ES-I3 (cell line): Measurements from ENCODE around the gene KLHL12.
A peak's percentile ranks its signal among the peaks of the same experiment; 100 is the strongest.

ENCODE experiments used
- H3K36me3 ChIP-seq: 2 replicates; pipeline ENCODE4 v1.6.1; 2013; ENCODE audit warnings: mild to moderate bottlenecking, low read length, control low read depth, moderate library complexity; ENCODE audit not compliant: insufficient read depth
- H3K4me1 ChIP-seq: 2 replicates; pipeline ENCODE4 v1.6.1; 2013; ENCODE audit warnings: mild to moderate bottlenecking, control low read depth, low read length; ENCODE audit not compliant: insufficient read depth
- H3K9ac ChIP-seq: 2 replicates; pipeline ENCODE4 v1.6.1; 2013; ENCODE audit warnings: low read depth, mild to moderate bottlenecking, low read length, moderate library complexity
- H3K9me3 ChIP-seq: 2 replicates; pipeline ENCODE4 v1.6.1; 2013; ENCODE audit warnings: mild to moderate bottlenecking, low read length, moderate library complexity; ENCODE audit not compliant: control insufficient read depth, insufficient read depth

KLHL12 gene

GRCh38 chr1:202888531-202889360 lies 38.3 kb downstream of the KLHL12 start, which contains the start of gene RABIF:
TSS of gene RABIF (minus strand) at chr1:202889149. CDS start at chr1:202889098, 51 bp downstream.
- H3K36me3 ChIP-seq: peaks cover 8% of the 10 kb centered on the region
- H3K9me3 ChIP-seq: no peaks in the 10 kb centered on the region
- H3K4me1 ChIP-seq: peaks cover 9% of the 10 kb centered on the region; the same call in 1 of the 2 replicates
- H3K9ac ChIP-seq: peak within 1 kb of the TSS; percentile 88

- Histone ChIP-seq H3K4me1 (peaks cover 9% of the 10 kb centered on the region; the same call in 1 of the 2 replicates), H3K9ac (peak overlapping the region; percentile 88), H3K36me3 (peaks cover 8% of the 10 kb centered on the region), H3K9me3 (no peaks in the 10 kb centered on the region)
These were observed 38.9 kb downstream of the KLHL12 start for GRCh38 chr1:202888221-202888530.

GRCh38 chr1:202880961-202881460 lies 46.0 kb downstream of the KLHL12 start:
- H3K36me3 ChIP-seq: peaks cover 5% of the 10 kb centered on the region; the same call in 1 of the 2 replicates
- H3K9ac ChIP-seq: no peak overlapping the region
- H3K9me3 ChIP-seq: no peaks in the 10 kb centered on the region
- H3K4me1 ChIP-seq: peaks cover 9% of the 10 kb centered on the region; the same call in 1 of the 2 replicates

- H3K4me1 ChIP-seq: 0 out of 2 replicates have a peak, but pooled peaks cover under 1% of the 10 kb centered on the region
- H3K36me3 ChIP-seq: peaks cover 5% of the 10 kb centered on the region; the same call in 1 of the 2 replicates
- no peak overlapping the region for H3K9ac ChIP-seq
- H3K9me3 ChIP-seq: no peaks in the 10 kb centered on the region
These were observed 47.0 kb downstream of the KLHL12 start for GRCh38 chr1:202880062-202880461.

- Histone ChIP-seq H3K4me1 (no peaks in the 10 kb centered on the region), H3K9me3 (no peaks in the 10 kb centered on the region), H3K9ac (no peak overlapping the region), H3K36me3 (peaks cover 5% of the 10 kb centered on the region; the same call in 1 of the 2 replicates)
These were observed 47.9 kb downstream of the KLHL12 start for GRCh38 chr1:202879128-202879527.

- no peak overlapping the region for H3K9ac ChIP-seq
- H3K4me1 ChIP-seq: no peaks in the 10 kb centered on the region
- H3K36me3 ChIP-seq: no peaks in the 10 kb centered on the region
- H3K9me3 ChIP-seq: no peaks in the 10 kb centered on the region
These were observed 54.0 kb downstream of the KLHL12 start for GRCh38 chr1:202873026-202873425.

GRCh38 chr1:202871367-202871766 lies 55.7 kb downstream of the KLHL12 start:
- H3K9me3 ChIP-seq: no peaks in the 10 kb centered on the region

GRCh38 chr1:202862679-202863560 lies 64.1 kb downstream of the KLHL12 start:
- no peaks in the 10 kb centered on the region for H3K36me3 ChIP-seq

More at GRCh38 chr1:202871367-202871766, 55.7 kb downstream of the KLHL12 start:
- H3K4me1 ChIP-seq: no peaks in the 10 kb centered on the region
- H3K9ac ChIP-seq: no peak overlapping the region
- no peaks in the 10 kb centered on the region for H3K36me3 ChIP-seq

GRCh38 chr1:202861420-202862132 lies 65.5 kb downstream of the KLHL12 start:
- H3K9me3 ChIP-seq: no peaks in the 10 kb centered on the region
- peak overlapping the region; percentile 94 for H3K9ac ChIP-seq
- H3K36me3 ChIP-seq: peaks cover 10% of the 10 kb centered on the region; the same call in 1 of the 2 replicates
- no peaks in the 10 kb centered on the region for H3K4me1 ChIP-seq

More at GRCh38 chr1:202862679-202863560, 64.1 kb downstream of the KLHL12 start:
- no peaks in the 10 kb centered on the region for H3K4me1 ChIP-seq
- H3K9me3 ChIP-seq: no peaks in the 10 kb centered on the region
- H3K9ac ChIP-seq: 0 out of 2 replicates have a peak overlapping the region, but pooled peaks have one; percentile 94

GRCh38 chr1:202860744-202861419 lies 66.2 kb downstream of the KLHL12 start:
- peaks cover 10% of the 10 kb centered on the region; the same call in 1 of the 2 replicates for H3K36me3 ChIP-seq
- no peaks in the 10 kb centered on the region for H3K9me3 ChIP-seq
- H3K9ac ChIP-seq: peak overlapping the region; percentile 94
- no peaks in the 10 kb centered on the region for H3K4me1 ChIP-seq

- Histone ChIP-seq H3K9me3 (no peaks in the 10 kb centered on the region), H3K36me3 (peaks cover 10% of the 10 kb centered on the region; the same call in 1 of the 2 replicates), H3K4me1 (no peaks in the 10 kb centered on the region), H3K9ac (no peak overlapping the region)
These were observed 68.1 kb downstream of the KLHL12 start for GRCh38 chr1:202858789-202859414.

GRCh38 chr1:202858331-202858730 lies 68.7 kb downstream of the KLHL12 start:
- Histone ChIP-seq H3K9ac (no peak overlapping the region), H3K4me1 (no peaks in the 10 kb centered on the region)

GRCh38 chr1:202857136-202857610 lies 69.9 kb downstream of the KLHL12 start:
- H3K4me1 ChIP-seq: no peaks in the 10 kb centered on the region
- no peaks in the 10 kb centered on the region for H3K9me3 ChIP-seq
- H3K36me3 ChIP-seq: peaks cover 10% of the 10 kb centered on the region; the same call in 1 of the 2 replicates
- H3K9ac ChIP-seq: no peak overlapping the region

More at GRCh38 chr1:202858331-202858730, 68.7 kb downstream of the KLHL12 start:
- H3K9me3 ChIP-seq: no peaks in the 10 kb centered on the region
- H3K36me3 ChIP-seq: peaks cover 10% of the 10 kb centered on the region; the same call in 1 of the 2 replicates
